ENCODE data around the gene FOXN1.

- no peak for TF ChIP-seq CTCF (IDR thresholded peaks at IDR 0.05)
- TF ChIP-seq POLR2A (IDR thresholded peaks at IDR 0.05): no peak
- TF ChIP-seq EP300 (IDR thresholded peaks at IDR 0.05): no peak
Measured at GRCh38 chr17:28519236-28519635, 13.1 kb downstream of the FOXN1 start.

All from stomach (tissue), 4 donors.